HG03565 (cell line): ENCODE measurements around the gene TNS4.

Experiments used
- ATAC-seq: cut with Tn5 transposase; IDR thresholded peaks from one replicate; pipeline ENCODE4 v1.9.1; 2021; ENCODE audit warnings: mild to moderate bottlenecking, moderate library complexity; ENCODE audit not compliant: unreplicated experiment

Gene TNS4

DNA sequence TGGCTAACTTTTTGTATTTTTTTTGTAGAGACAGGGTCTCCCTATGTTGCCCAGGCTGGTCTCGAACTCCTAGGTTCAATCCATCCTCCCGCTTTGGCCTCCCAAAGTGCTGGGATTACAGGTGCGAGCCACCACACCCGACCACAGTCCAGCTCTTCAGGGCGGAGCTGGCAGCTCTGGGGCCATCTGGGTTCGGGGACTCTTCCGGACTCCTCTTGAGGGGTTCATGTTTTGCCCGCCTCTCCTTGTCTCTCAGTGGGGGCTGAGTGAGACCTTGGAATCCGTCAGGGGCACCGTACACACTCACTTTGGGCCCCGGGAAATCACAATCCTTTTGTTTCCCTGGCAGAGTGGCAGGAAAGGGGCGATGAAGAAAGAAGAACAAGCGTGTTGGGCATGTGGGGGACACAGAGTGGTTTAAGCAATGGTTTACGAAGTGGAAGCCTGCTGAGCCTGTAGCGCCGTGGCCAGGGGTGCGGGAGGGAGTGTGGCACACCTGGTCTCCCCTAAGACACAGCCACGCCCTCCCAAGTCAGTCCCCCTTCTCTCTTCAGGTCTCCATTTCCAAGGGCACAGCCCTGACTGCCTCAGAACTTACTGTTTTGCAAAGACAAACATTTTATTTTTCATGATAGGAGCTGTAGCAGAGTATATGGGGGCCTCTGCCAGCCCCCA lies 26.1 kb downstream of the TNS4 start:
- no peak for ATAC-seq

DNA sequence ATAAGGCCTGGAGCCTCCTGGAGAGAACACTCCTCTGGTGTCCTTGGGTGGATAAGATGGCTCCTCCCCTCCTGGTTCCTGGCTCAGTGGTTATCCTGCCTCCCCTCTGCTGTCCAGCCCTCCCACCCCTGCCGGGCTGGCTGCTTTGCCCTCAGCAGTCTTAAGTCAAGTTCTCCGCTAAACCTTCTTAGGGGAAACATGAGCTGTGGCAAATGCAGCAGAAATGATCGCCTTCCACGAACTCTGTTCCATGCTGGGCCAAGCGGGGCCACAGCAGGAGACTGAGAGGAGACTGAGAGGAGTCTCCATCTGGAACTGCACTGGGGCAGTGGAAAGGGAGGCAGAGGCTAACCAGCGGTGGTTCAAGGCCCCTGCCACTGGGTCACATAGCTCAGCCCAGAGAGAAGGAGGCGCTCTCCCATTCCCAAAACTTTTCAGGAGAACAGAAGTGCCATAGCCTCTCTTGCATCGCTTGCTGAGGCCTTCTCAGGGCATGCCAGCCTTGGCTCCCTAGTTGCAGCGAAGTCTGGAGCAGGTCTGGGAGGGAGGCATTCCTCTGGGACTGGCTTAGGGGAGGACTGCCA lies 26.9 kb downstream of the TNS4 start:
- no peak for ATAC-seq

DNA sequence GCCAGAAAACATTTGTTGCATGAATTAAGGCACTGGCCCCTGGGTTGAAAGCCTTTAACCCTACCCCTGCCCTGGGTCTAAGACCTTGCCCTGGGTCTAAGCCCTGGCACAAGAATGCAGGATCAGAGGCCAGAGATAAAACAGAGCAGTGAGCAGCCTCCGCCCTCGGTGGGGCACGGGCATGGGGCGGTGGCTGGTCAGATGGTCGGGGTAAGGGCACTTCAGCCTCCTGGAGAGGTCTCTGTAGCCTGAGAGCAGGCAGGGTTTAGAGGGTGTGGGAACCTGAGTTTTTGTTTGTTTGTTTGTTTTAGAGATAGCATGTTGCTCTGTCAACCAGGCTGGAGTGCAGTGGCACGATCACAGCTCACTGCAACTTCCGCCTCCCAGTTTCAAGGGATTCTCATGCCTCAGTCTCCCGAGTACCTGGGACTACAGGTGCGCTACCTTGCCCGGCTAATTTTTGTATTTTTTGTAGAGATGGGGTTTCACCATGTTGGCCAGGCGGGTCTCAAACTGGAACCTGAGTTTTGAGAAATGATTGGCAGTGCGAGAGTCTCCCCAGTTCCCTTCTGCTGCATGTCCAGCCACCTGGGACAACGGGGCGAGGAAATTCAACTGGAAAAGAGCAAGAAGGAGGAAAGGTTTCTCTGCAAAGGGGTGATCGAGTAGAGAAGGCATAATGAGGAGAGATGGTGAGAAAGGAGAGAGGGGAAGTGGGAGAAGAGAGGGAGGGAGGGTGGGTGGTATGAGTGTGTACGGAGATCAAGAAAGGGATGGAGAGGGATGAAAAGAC lies 27.7 kb downstream of the TNS4 start:
- no peak for ATAC-seq

DNA sequence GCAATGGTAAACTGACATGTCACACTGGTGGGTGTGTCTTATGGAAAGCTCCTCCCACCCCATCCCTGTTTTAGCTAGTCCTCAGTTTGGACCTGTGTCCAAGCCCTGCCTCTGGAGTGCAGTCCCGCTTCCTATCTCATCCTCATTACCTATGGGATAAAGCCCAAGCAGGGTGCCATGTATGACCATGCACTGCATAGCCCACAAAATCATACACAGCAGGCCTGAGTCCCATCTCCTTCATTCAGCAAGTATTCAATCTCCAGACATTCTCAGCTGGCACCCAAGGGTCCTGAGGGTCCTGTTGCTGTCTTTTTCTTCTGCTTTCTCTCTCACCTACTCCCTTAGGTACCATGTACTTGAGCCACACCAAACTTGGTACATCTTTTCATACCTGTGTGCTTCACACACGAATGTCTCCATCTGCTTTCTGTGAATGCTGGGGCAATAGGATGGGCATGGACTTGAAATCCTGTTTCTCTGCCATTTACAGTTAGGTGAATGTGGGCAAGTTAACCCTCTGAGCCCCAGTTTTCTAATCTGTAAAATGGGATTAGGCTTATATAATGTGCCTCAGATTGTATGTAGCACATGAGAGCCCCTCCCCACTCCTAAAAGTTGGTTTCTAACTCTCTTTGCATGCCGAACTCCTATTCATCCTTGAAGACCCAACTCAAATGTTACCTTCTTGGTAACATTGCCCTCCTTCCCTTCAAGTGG lies 28.5 kb downstream of the TNS4 start:
- no peak for ATAC-seq

DNA sequence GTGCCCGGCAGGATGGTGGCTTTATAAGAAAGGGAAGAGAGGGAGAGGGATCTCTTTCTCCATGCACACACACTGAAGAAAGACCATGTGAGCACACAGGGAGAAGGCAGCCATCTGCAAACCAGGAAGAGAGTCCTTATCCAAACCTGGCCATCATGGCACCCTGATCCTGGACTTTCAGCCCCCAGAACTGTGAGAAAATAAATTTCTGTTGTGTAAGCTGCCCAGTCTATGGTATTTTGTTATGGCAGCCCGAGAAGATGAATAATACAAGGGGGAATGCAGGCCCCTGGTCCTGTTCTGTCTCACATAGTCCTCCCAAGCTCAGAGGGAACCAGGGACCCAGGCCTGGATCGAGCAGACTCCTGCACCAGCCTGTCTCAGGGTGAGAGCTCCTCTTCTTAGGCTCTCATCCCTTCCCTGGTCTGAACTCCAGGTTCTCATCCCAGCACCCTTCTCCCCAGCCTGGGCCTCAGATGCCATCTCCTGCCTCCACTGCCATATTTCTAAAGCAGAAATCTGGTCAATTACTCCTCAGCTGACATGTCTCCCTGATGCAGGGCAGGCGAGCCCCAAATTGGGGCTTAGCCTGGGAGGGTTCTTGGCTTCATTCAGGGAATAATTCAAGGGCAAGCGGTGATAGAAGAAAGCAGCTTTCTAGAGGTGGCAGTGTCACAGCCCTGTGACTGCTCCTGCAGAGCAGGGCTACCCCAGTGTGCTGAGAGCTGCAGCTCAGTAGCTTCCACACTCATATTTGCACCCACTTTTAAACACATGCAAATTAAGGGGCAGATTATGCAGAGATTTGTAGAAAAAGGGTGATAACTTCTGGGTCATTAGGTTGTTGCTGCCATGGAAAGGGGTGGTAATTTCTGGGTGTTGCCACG lies 29.3 kb downstream of the TNS4 start:
- no peak for ATAC-seq

DNA sequence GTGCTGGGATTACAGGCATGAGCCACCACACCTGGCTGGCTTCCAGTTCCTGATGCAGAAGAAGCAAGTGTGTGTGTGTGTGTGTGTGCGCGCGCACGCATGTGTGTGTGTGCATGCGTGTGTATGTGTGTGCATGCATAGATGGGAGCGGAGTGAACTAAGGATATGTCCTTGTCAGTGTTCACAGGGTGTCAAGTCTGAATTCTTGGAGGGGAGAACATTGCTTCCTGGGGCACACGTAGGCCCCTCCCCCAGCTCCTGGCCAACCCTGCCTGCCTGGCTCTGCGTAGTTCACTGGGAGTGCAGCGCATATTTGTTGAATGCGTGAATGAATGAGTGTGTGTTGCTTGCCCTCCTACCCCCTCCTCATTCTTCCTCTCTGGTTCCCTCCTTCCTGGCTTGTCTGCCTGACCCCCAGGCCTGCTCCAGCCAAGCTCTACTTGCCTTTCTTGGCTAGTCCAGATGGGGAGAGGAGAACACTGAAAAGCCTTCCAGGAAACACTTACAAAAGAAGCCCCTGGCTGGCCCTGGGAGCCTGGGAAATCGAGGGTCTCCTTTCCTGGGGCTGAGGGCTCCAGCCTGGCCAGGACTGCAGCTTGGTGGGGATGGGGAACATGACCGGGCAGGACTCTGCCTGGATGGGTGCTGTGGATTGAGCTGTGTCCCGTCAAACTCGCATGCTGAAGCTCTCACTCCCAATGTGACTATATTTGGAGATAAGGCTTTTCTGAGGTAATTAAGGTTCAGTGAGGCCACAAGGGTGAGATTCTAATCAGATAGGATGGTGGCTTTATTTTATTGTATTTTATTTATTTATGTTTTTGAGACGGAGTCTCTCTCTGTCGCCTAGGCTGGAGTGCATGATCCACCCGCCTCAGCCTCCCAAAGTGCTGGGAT lies 30.2 kb downstream of the TNS4 start:
- no peak for ATAC-seq

DNA sequence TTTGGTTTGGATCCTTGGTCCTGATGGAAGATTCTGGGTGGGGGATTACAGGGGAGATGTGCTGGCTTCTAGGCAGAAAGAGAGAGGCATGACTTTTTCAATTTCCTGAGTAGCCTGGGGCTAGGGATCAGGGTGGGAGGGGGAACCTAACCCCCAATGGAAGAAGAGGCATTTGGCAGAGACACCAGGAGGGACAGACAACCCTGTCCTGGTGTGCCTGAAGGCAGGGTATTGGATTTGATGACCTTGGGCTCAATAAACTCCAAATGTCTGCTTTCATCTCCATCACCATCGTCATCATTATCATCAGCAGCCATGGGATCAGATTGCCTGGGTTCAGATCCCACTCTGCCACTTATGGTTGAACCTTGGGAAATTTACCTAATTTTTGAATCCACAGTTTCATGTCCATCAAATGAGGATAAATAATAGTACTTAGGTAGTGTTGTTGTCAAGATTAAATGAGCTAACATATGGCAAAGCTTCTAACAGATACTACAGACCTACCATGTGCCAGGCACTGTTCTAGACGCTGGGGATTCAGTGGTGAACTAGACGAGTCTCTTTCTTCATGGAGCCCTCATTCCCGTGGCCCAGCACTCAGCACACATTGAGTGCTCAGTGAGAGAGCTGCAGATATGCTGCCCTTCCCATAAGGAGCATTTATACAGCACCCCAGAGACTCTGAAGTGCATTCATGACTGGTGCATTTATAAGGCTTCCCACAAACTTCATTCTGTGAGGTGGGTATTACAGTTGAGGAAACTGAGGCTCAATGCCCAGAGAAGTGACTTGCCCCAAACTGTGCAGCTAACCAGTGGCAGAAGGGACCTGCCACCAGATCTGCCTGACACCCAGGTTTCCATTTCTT lies 31.4 kb downstream of the TNS4 start:
- ATAC-seq, result no peak

DNA sequence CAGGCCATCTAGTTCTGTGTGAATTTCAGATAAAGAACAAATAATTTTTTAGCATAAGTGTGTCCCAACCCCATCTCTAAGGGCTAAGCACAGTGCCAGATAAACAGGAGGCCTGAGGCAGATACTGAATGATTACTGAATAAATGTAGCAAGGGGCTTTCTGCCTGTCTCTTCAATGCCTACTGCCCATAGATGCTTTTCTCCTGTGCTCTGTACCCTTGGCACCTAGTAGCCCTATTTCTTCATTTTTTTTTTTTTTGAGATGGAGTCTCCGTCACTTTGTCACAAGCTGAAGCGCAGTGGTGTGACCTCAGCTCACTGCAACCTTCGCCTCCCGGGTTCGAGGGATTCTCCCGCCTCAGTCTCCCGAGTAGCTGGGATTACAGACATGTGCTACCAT lies 32.9 kb downstream of the TNS4 start:
- ATAC-seq, result no peak

DNA sequence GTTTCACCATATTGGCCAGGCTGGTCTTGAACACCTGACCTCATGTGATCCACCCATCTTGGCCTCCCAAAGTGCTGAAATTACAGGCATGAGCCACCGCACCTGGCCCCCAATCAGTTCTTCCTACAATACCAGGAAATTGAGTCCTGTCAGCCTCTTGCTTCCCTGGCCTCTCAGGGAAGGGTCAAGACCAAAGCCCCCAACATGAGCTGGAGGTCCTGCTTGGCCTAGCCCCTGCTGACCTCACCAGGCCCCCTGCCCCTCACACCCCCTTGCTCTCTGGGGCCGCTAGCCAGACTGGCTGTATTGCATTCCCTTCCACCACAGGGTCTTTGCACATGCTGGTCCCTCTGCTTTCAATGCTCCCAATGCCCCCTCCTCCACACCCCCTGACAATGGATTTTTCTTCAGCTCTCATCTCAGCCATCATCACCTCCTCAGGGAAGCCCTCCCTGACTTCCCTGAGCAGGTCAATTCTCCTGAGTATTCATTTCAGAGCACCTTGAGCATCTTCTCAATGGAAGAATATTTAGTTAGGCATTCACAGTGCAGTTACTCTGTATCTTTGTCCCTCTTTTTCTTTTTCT lies 34.0 kb downstream of the TNS4 start:
- no peak for ATAC-seq

DNA sequence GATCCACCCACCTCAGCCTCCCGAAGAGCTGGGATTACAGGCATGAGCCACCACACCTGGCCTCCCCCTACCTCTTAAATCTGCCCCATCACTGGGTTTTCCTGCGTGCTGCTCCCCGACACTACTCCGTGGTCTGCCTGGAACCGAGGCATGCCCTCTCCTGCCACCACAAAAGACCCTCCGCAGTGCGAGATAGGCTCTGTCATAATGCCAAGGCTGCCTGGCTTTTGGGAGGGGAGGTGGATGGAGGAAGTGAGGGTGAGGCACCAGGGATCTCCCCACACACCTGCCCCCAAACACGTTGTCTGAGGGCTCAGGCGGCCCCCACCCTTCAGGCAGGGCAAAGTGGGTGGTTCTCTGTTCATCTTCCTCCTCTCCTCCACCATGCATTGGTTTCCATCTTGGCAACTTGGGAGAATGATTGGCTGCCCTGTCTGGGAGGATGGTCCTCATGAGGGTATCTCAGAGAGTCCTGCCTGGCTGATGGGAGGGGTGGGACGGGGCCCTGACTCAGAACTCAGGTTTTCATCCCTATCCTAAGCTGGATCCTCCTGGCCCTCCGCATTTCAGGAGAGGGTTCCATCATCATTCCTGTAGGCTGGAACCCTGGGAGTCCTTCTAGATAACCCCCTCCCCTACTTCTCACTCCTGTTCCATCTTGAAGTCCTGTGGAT lies 35.0 kb downstream of the TNS4 start:
- ATAC-seq, result no peak

DNA sequence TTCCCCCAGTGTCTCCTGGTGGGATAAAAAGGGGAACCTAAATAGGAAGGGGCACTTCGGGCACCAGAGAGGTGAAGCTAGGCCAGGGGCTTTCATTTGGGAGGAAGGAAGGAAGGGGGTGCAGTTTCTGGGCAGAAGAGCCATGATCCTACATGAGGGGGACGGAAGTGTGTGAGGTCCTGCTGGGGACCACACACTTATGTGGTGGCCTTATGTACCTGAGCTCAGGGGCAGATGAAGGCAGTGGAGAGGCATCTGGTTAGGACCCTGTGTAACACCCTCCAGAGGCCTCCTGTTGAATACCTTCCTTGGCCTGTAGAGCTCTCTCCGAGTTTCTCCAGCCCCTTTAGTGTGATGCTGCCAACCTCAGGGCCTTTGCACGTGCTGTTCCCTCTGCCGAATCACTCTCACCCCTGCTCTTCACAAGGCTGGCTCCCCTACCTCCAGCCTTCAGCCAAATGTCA lies 37.0 kb downstream of the TNS4 start:
- no peak for ATAC-seq

DNA sequence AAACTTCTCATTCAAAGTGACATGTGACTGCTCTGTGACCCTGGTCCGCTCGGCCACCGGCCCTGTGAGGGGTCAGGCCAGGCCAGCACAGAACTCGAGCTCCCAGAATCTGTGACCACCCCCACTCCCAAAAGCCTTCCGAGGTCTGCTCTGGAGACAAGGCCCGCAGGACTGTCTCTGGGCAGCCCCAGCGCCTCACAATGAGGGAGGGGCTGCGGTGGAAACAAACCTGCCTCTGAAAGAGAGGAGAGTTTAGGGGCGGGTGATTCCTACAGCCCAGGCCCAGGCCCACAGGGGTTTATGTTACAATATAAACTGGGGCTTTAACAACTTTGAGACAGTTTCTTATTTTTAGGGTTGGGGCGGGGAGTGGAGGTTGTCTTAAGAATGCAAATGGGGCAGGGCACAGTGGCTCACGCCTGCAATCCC lies 38.3 kb downstream of the TNS4 start:
- ATAC-seq, result no peak

DNA sequence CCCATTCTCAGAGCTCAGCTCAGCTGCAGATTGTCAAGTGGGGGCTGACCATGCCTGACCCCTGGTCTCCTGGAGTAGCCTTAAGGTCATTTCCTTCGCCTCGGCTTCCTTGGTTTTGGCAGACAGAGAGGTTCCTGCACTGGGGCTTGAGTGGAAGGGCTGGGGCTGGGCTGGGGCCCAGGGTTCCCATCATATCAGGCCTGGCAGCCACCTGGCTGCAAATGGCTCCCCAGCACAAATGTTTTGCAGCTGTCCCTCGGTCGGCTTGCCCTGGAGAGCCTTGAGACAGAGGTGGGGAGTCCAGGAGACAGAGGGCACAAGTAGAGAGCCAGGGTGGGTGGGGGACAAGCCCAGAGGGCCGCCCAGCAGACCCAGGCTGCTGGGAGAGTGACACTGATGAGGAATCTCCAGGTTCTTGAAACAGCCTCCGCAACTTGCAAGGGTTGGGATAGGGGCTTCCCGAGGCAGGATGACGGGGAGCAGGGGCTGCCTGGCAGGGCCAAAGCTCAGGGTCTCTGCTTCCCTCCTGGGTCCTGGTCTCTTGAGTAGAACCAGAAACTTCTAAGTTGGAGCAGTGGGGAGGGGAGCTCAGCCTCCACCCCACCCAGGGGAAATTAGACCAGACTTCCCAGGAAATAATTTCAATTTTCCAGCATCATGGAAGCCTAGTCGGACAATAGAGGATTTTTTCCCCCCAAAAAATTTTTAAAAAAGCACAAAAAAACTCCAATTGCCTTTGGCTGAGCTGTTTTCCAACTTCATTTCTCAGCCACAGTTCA lies 38.9 kb downstream of the TNS4 start:
- ATAC-seq, result no peak

DNA sequence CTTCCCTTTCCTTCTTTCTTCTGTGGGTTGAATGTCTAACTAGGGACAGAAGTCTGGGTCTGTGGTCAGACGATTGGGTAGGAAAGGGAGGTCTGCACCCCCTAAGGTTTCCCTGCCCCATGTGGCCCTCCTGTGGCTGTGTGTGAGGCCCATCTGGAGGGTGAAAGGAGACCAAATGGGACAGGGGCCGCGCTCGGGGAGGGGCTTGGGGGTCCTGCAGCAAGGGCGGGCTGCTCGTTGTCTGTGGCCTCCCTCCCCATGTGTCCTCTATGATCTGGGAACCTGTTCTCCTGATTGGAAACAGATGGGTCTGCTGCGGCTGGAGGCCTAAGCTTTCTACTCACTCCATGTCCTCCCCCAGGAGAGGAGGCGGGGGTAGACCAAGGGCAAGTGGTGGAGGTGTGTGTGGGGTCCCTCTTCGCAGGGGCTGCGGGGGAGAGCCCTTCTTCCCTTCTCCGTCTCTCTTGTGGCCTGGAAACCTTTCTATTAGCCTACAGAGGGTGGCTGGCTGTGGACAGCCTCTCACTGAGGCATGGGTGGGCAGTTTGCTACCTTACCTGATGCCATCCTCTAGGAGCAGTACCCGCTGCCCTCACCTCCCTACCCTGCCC lies 39.6 kb downstream of the TNS4 start:
- no peak for ATAC-seq

DNA sequence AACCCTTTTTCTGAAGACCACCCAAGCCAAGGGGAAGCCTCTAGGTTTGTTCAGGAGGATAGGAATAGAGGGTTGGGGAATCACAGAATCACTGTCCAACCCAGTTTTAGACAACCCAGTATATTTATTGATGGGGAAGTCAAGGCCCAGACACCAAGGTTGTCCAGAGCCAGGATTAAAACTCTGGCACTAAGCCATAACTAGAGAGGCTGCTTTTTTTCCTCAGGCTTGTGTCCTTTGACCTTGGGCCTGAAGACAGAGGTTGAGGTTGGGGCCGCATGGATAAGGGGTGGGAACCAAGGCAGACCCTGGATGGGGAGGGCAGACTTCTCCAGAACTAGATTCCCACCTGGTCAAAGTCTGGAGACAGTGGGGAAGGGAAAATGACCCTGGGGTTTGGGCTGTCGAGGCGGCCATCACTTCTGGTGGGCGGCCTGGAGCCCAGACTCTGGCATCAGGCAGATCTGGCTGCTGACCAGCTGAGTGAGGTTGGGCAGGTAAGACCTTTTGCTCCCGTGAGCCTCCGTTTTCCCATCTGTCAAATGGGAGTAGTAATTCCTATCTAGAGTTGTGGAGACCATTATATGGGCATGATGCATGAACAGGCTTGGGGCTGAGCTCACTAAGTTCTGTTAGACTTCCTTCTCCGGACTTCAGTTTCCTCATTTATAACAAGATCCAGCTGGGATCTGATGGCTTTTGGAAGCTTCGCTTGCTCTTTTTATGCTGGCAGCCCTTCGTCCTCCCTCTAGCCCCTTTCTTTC lies 40.3 kb downstream of the TNS4 start:
- no peak for ATAC-seq

DNA sequence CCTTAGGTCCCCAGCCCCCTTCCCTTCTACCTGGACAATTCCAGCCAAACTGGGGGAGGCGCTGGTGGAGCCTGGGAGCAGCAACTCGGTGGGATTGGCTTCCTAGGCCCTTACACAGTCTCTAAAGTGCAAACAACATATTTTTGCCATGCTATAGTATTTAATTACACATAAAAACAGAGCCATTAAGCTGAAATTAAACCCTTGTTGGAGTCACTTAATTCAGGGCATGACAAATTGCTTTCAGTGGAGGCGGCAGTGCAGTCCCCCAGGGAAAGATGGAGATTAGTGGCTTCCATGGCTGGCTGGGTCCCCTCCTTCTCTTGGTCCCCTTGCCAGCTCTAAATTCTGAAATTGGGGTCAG lies 40.8 kb downstream of the TNS4 start:
- no peak for ATAC-seq
